NCI-H2107 treated with DMSO at 0.1 percent for 48 hours (cell line): Measurements from ENCODE around the gene MRPL24.

Experiments
- DNase-seq: peaks from one replicate; lab custom pipeline; 2025; ENCODE audit not compliant: unreplicated experiment; lab: John Stamatoyannopoulos, UW

The MRPL24 gene

DNA sequence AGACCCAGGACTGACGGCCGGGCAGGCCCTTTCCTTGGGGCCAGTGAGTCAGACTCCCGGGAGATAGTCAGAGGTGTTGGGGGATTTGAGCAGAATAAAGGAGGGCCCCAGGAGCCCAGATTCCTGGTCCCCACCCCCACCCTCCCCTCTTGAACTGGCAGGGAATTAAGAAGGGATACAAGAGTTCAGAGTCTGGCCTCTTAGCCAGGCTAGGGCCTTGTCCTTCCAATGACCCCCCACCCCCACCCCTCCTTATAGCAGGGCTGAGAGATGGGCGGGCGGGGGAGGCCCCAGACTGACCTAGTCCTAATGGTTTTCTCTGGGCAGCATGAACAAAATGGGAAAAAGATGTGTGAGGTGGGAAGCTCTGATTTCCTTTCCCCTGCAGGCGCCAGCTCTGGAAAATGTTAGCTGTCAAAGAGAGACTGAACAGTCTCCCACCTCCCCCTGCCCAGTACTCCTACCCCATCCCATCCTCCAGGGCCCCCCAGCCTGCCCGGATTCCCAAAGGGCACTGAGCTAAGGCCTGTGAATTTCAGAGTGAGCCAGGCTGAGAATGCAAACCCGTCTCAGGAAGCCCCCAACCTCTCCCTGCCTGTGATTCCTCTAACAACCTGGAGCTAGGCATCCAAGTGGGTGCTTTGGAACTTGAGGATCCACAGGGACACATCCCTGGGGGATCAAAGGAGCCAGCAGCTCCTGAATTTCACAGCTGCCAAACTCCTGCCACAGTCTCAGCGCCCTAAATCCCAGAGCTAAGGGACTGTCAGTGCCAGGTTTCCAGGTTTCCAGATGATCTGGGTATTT, 29.7 kb downstream of the MRPL24 start:
- no peak for DNase-seq

DNA sequence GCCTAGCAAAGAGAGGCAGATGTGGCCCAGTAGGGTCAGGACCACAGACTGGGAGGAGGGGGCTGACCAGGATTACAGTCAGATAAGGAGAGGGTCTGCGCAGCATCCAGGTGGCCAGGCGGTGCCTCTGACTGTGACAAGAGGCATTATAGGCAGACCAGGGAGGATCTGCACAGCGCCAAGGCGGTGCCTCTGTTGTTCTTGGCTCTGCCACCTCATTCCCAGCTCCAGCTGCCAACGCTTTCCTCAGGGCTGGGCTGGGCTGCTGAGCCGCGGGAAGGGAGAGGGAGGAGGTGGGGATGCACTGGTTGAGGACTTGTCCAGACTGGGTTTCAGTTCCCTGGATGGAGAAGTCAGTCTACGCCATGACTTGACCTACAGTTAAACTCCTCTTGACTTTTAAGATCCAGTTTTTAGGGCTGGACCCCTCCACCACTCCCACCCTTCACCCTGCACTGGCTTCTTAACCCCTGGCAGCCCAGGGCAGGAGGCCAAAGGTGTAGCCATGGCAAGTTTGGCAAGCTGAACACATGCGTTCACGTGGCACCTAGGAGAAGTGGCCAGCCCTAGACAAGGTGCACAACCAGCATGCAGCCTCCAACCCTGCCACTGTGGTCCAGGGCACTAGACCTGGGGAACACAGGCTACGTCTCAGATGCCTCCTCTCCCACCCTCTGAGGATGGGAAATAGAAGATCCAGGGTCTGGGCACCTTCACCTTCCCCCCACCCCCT, 31.0 kb downstream of the MRPL24 start:
- no peak for DNase-seq

- no peak for DNase-seq
Measured at GRCh38 chr1:156709031-156709430, 31.9 kb downstream of the MRPL24 start.

DNA sequence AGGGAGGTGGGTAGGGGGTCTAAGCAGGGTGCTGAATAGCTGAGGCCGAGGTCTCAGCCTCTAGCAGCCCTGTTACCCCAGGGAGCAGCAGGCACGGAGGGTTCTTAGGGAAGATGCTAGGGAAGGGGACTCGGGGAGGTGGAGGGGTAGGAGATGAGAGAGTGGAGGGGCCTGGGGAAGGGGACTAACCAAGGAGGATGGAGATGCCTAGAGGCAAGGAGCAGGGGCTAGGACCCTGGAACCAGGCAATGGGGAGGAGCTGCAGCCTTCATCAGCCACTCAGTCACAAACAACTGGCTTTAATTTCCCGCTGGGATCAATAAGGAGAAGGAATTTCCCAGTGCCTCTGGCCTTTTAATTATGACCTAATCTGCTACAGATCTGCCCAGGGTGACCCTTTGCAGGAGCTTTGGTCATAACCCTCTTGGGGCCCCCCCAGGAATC, 32.6 kb downstream of the MRPL24 start:
- DNase-seq: no peak

GRCh38 chr1:156707417-156708217, 33.3 kb downstream of the MRPL24 start:
- no peak for DNase-seq

DNA sequence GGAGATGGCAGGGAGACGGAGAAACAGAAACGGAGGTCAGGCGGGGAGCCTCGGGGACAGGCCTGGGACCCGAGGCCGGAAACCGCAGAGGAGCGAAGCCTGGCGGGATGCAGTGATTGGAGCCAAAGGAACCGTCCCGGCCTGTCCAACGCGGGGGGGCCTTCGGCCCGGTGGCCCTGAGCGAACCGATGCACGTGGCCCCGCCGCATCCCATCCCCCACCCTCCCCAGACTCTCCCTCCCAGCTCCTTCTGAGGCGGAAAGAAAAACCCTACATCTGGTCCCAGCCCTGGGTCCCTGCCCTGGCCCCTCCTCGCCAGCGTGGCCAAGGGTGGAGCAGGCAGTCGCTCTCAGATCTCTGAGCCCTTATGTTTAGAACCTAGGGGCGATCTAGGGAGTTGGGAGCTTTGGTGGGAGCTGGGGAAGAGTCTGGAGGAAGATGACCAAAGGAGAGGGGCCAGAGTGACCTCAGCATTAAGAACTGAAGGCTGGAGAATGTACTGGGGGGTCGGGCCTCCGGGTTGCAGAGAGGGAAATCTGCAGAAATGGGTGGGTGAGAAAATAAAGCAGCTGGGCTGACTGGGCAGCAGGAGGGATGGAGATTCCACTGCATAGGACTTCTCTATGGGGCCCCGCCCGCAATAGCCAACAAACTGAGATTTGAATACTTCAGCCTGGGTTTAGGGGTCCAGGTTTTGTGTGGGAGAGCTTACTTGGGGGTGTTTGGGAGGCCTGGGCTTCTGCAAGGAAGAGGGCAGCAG, 34.1 kb downstream of the MRPL24 start:
- no peak for DNase-seq

- DNase-seq: peak; percentile 74
Measured at GRCh38 chr1:156705918-156706656, 34.8 kb downstream of the MRPL24 start.

- no peak for DNase-seq
Measured at GRCh38 chr1:156705321-156705917, 35.5 kb downstream of the MRPL24 start, which contains the start of gene CRABP2. TSS of gene CRABP2 (minus strand) at chr1:156705583. CDS start at chr1:156705446, 137 bp downstream.

DNA sequence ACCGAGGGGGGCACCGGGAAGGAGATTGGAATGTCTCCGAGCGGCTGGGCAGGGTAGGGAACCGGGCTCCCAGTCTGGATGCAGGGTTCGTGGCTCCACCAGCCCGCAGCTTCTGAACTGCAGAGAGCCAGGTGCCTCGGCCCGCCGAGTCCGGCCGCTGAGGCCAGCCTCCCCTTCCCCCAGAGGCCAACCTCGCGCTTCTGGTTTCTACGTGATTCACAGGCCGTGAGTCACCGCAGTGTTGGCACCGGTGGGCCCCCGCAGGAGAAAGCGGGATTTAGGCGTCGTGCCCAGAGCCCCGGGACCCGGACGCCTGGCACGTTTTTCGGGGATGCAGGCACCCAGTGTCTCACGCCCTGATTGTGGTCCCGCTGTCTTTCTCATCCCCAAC, 36.0 kb downstream of the MRPL24 start:
- no peak for DNase-seq

GRCh38 chr1:156704166-156704711, 36.6 kb downstream of the MRPL24 start:
- DNase-seq: no peak

DNA sequence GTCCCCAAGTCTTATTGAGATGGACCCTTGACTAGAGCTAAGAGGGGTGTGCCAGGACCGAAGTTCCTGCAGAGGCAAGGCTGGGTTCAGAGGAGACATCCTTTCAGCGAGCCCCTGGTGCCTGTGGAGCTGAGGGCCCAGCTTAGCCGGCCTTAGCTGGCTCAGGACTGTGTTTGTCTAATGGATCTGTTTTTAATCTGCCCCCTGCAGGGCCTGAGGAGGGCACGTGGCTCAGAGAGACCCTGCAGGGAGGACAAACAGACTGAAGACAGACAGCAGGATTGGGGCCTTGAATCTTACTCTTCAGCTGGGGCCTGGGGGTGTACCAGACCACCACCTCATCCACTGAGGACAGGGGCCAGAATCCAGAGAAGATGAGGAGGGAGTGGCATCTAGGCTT, 37.1 kb downstream of the MRPL24 start:
- no peak for DNase-seq

- DNase-seq: no peak
Measured at GRCh38 chr1:156703336-156703735, 37.6 kb downstream of the MRPL24 start.

DNA sequence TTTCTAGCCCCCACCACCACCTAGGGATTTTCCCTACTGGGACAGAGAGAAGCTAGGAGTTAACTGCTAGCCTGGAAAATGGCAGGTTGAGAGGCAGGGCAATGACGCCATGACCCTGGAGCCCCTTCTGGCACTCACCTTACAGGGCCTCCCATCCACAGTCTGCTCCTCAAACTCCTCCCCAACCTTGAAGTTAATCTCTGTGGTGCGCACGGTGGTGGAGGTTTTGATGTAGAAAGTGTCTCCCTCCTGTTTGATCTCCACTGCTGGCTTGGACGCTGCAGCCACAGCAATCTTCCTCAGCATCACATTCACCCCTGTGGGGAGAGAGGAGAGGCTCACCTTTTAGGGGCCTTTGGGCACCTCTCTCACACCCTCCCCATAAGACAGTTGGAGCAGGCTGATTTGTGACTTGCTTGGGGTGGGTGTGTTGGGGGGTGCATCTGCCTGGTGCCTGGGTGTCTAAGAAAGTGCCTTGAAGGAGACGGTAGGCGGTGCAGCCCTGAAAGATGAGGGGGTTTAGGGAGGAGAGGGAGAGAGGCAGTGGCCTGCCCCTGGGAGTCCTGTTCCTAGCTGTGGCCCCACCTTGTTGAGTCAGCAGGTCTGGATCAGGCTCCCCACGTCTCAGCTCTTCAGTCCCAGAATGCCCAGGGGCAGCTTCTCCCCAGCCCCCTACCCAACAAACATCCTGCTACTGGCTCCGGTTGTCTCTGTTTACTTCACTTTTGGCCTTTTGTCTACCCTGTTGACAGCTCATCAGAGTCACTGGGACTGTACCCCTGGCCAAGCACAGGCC, 40.0 kb downstream of the MRPL24 start:
- DNase-seq: no peak

- no peak for DNase-seq
Measured at GRCh38 chr1:156698995-156699394, 41.9 kb downstream of the MRPL24 start.

- DNase-seq: no peak
Measured at GRCh38 chr1:156697481-156697880, 43.4 kb downstream of the MRPL24 start.

- no peak for DNase-seq
Measured at GRCh38 chr1:156696755-156697154, 44.1 kb downstream of the MRPL24 start.

DNA sequence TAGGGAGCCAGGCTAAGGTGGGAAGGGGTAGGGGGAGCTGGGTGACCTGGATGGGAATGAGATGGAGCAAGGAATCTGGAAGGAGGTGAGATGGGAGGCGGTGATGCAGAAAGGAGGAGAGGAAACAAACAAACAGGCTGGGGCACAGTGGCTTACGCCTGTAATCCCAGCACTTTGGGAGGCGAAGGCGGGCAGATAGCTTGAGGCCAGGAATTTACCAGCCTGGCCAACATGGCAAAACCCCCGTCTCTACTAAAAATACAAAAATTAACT, 46.3 kb downstream of the MRPL24 start:
- DNase-seq: no peak

DNA sequence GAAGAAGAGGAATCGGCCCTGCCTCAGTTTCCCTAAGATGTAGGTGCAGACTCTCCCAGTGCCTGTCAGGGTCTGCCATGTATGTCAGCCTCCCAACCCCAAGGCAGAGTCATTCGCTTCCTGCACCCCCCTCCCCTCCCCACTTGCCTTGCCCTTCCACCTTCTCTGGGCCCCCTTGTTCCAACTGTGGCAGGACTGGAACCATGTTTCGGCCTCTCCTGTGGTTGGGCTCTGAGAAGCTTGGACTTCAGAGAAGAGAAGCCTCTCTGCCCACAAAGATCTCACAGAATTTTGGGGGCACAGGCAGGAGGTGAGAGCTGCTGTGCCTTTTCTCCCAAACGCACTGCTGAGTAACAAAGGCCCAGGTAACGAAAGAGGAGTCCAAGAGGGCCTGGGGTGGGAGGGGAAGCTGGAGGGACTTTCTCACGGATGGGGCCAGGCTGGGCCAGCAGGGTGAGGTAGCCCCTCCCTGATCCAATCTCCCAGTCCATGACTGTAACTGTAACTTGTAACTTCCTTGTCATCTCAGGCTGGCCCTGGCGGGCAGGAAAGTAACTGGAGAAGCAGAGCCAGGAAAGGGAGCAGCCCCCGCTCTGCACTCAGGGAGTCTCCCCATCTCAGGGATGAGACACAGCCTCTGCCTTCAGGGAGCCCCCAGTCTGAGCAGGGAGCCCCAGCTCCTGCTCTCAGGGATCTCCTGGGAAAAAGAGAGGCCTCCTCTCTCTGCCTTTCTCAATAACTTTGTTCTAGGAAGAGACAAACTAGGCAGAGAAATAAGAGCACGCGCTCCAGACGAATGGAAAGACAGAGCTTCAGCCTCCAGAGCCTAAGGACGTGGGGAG, 46.8 kb downstream of the MRPL24 start:
- DNase-seq: peak; percentile 47
